Activated T-helper 2 cell treated with anti-CD3 and anti-CD28 coated beads, Interferon-gamma antibody, Interleukin-2, Interleukin-4, amounts not matched to agents 10 μg/mL and 5 μg/mL and 100 μg/mL, durations not matched to agents 14 hours and 24 hours and 36 hours (primary cell): ENCODE results near the gene NFATC1. TPM values are rescaled to one million over a fixed set of nuclear protein-coding genes. Genes with fewer than 3 reads are reported as not detected.

ENCODE experiments used
- DNase-seq: peaks from one replicate; pipeline ENCODE4 v3.0.0; 2021; ENCODE audit warnings: low spot score
- H3K27ac Mint-ChIP-seq: one replicate; pipeline ENCODE4 v1.8.0; 2021; ENCODE audit warnings: mixed read lengths
- H3K27me3 Mint-ChIP-seq: one replicate; pipeline ENCODE4 v1.8.0; 2021; ENCODE audit warnings: low read depth, mixed read lengths
- H3K36me3 Mint-ChIP-seq: one replicate; pipeline ENCODE4 v1.8.0; 2021; ENCODE audit warnings: low read depth, mixed read lengths
- H3K4me1 Mint-ChIP-seq: one replicate; pipeline ENCODE4 v1.8.0; 2021; ENCODE audit warnings: low read depth, mixed read lengths
- H3K4me3 Mint-ChIP-seq: one replicate; pipeline ENCODE4 v1.8.0; 2021; ENCODE audit warnings: low read depth, mild to moderate bottlenecking, moderate library complexity, mixed read lengths
- H3K9me3 Mint-ChIP-seq: one replicate; pipeline ENCODE4 v1.8.0; 2021; ENCODE audit warnings: mixed read lengths
- intact Hi-C: fragments of 100-400 bp; cut with micrococcal nuclease; formaldehyde crosslinking; loops from one replicate; pipeline ENCODE4 v1.15.1; 2023
- total RNA-seq: library from RNA; stranded (reverse); gene quantifications from 2 replicates; pipeline ENCODE4 v1.2.3, GENCODE V29; 2022

Gene NFATC1
- total RNA-seq, 1 donor from 2014 or later = 99.9 TPM

- intact Hi-C loops = no loop called here
- H3K27me3 Mint-ChIP-seq = no peaks in the 10 kb centered on the region
Observed at GRCh38 chr18:79552696-79553095, 157.0 kb downstream of the NFATC1 start.

GRCh38 chr18:79553154-79553553 is 157.4 kb downstream of the NFATC1 start:
- H3K27me3 Mint-ChIP-seq = no peaks in the 10 kb centered on the region
- DNase-seq = no peak
- no peaks in the 10 kb centered on the region for H3K9me3 Mint-ChIP-seq
- H3K27ac Mint-ChIP-seq = no peak overlapping the region
- no peaks in the 10 kb centered on the region for H3K4me1 Mint-ChIP-seq
- H3K4me3 Mint-ChIP-seq = no peak overlapping the region
- H3K36me3 Mint-ChIP-seq = no peaks in the 10 kb centered on the region
- intact Hi-C loops = no loop called here

More at GRCh38 chr18:79552696-79553095, 157.0 kb downstream of the NFATC1 start:
- no peak for DNase-seq
- H3K4me3 Mint-ChIP-seq = no peak overlapping the region
- H3K36me3 Mint-ChIP-seq = no peaks in the 10 kb centered on the region
- no peaks in the 10 kb centered on the region for H3K9me3 Mint-ChIP-seq
- no peak overlapping the region for H3K27ac Mint-ChIP-seq
- no peaks in the 10 kb centered on the region for H3K4me1 Mint-ChIP-seq

- no peaks in the 10 kb centered on the region for H3K9me3 Mint-ChIP-seq
- H3K4me1 Mint-ChIP-seq = no peaks in the 10 kb centered on the region
- intact Hi-C loops = no loop called here
- no peak for DNase-seq
- no peaks in the 10 kb centered on the region for H3K36me3 Mint-ChIP-seq
- H3K27ac Mint-ChIP-seq = no peak overlapping the region
- no peaks in the 10 kb centered on the region for H3K27me3 Mint-ChIP-seq
- H3K4me3 Mint-ChIP-seq = no peak overlapping the region
Observed at GRCh38 chr18:79553696-79554095, 158.0 kb downstream of the NFATC1 start.

- Mint-ChIP-seq H3K36me3 (no peaks in the 10 kb centered on the region), H3K9me3 (no peaks in the 10 kb centered on the region), H3K4me3 (no peak overlapping the region), H3K4me1 (no peaks in the 10 kb centered on the region), H3K27me3 (no peaks in the 10 kb centered on the region), H3K27ac (no peak overlapping the region)
- no peak for DNase-seq
- intact Hi-C loops = no loop called here
Observed at GRCh38 chr18:79554321-79554720, 158.6 kb downstream of the NFATC1 start.

- no peaks in the 10 kb centered on the region for H3K27me3 Mint-ChIP-seq
Observed at GRCh38 chr18:79554945-79555645, 159.4 kb downstream of the NFATC1 start.

GRCh38 chr18:79555885-79556284 is 160.2 kb downstream of the NFATC1 start:
- Mint-ChIP-seq H3K27me3 (no peaks in the 10 kb centered on the region), H3K4me1 (no peaks in the 10 kb centered on the region), H3K36me3 (no peaks in the 10 kb centered on the region), H3K9me3 (no peaks in the 10 kb centered on the region), H3K4me3 (no peak overlapping the region), H3K27ac (no peak overlapping the region)
- DNase-seq = no peak
- intact Hi-C loops = no loop called here

More at GRCh38 chr18:79554945-79555645, 159.4 kb downstream of the NFATC1 start:
- intact Hi-C loops = no loop called here
- Mint-ChIP-seq H3K9me3 (no peaks in the 10 kb centered on the region), H3K36me3 (no peaks in the 10 kb centered on the region), H3K4me1 (no peaks in the 10 kb centered on the region), H3K4me3 (no peak overlapping the region), H3K27ac (no peak overlapping the region)
- no peak for DNase-seq

- Mint-ChIP-seq H3K4me3 (no peak overlapping the region), H3K27ac (no peak overlapping the region), H3K4me1 (no peaks in the 10 kb centered on the region), H3K9me3 (no peaks in the 10 kb centered on the region), H3K36me3 (no peaks in the 10 kb centered on the region), H3K27me3 (no peaks in the 10 kb centered on the region)
- DNase-seq = no peak
- intact Hi-C loops = no loop called here
Observed at GRCh38 chr18:79556829-79557585, 161.3 kb downstream of the NFATC1 start.

- no peak for DNase-seq
- H3K9me3 Mint-ChIP-seq = no peaks in the 10 kb centered on the region
- no peaks in the 10 kb centered on the region for H3K36me3 Mint-ChIP-seq
- no peak overlapping the region for H3K4me3 Mint-ChIP-seq
- no peaks in the 10 kb centered on the region for H3K27me3 Mint-ChIP-seq
- H3K4me1 Mint-ChIP-seq = no peaks in the 10 kb centered on the region
- no peak overlapping the region for H3K27ac Mint-ChIP-seq
- intact Hi-C loops = no loop called here
Observed at GRCh38 chr18:79558196-79558932, 162.6 kb downstream of the NFATC1 start.

- Mint-ChIP-seq H3K4me1 (no peaks in the 10 kb centered on the region), H3K27ac (no peak overlapping the region), H3K36me3 (no peaks in the 10 kb centered on the region), H3K4me3 (no peak overlapping the region), H3K27me3 (no peaks in the 10 kb centered on the region), H3K9me3 (peaks cover under 1% of the 10 kb centered on the region)
- intact Hi-C loops = no loop called here
- DNase-seq = no peak
Observed at GRCh38 chr18:79558933-79559416, 163.2 kb downstream of the NFATC1 start.

GRCh38 chr18:79559436-79559835 is 163.7 kb downstream of the NFATC1 start:
- no peaks in the 10 kb centered on the region for H3K36me3 Mint-ChIP-seq
- peaks cover 5% of the 10 kb centered on the region for H3K9me3 Mint-ChIP-seq
- DNase-seq = no peak
- H3K4me1 Mint-ChIP-seq = no peaks in the 10 kb centered on the region
- no peak overlapping the region for H3K4me3 Mint-ChIP-seq
- no peak overlapping the region for H3K27ac Mint-ChIP-seq
- H3K27me3 Mint-ChIP-seq = no peaks in the 10 kb centered on the region
- intact Hi-C loops = no loop called here

- Mint-ChIP-seq H3K27ac (no peak overlapping the region), H3K4me1 (no peaks in the 10 kb centered on the region), H3K27me3 (no peaks in the 10 kb centered on the region), H3K4me3 (no peak overlapping the region), H3K9me3 (peaks cover 5% of the 10 kb centered on the region), H3K36me3 (no peaks in the 10 kb centered on the region)
- intact Hi-C loops = no loop called here
- no peak for DNase-seq
Observed at GRCh38 chr18:79560042-79560860, 164.5 kb downstream of the NFATC1 start.

GRCh38 chr18:79560861-79561210 is 165.1 kb downstream of the NFATC1 start:
- no peaks in the 10 kb centered on the region for H3K27me3 Mint-ChIP-seq
- intact Hi-C loops = no loop called here
- no peaks in the 10 kb centered on the region for H3K36me3 Mint-ChIP-seq
- H3K4me3 Mint-ChIP-seq = no peak overlapping the region
- DNase-seq = no peak
- peaks cover 5% of the 10 kb centered on the region for H3K9me3 Mint-ChIP-seq
- no peaks in the 10 kb centered on the region for H3K4me1 Mint-ChIP-seq
- H3K27ac Mint-ChIP-seq = no peak overlapping the region
